Upper lobe of left lung (tissue), 6 donors: ENCODE measurements around the gene TKFC. TPM values are rescaled to one million over a fixed set of nuclear protein-coding genes. Genes with fewer than 3 reads are reported as not detected.
"Not testable (repeated sequence)": the region's sequence is repeated elsewhere in the genome, so short reads cannot be mapped to it uniquely, and the experiment has no call there.

Source experiments
- ATAC-seq, 2 donors: fragments of 200-7000 bp; cut with Tn5 transposase; one replicate each; pipeline ENCODE4 v1.9.1; 2022; ENCODE audit warnings: mild to moderate bottlenecking in 2 of 2, moderate library complexity in 2 of 2; ENCODE audit not compliant: low FRiP score in 2 of 2
- DNase-seq, 2 donors: peaks; one replicate each; pipeline ENCODE4 v3.0.0-alpha.2; 2019 to 2020
- H3K27ac ChIP-seq, 4 donors: fragments of 200-600 bp; sonication (generic); one replicate each; pipeline ENCODE4 v1.5.1; 2016 to 2019
- H3K27me3 ChIP-seq, 4 donors: fragments of 200-600 bp; sonication (generic); one replicate each; pipeline ENCODE4 v1.5.1; 2017 to 2019
- H3K36me3 ChIP-seq, 4 donors: fragments of 200-600 bp; sonication (generic); one replicate each; pipeline ENCODE4 v1.5.1; 2016 to 2019
- H3K4me1 ChIP-seq, 4 donors: fragments of 200-600 bp; sonication (generic); one replicate each; pipeline ENCODE4 v1.5.1; 2018 to 2019
- H3K4me3 ChIP-seq, 4 donors: fragments of 200-600 bp; sonication (generic); one replicate each; pipeline ENCODE4 v1.5.1; 2017 to 2019; ENCODE audit warnings: mild to moderate bottlenecking in 2 of 4, moderate library complexity in 1 of 4
- H3K9me3 ChIP-seq, 4 donors: fragments of 200-600 bp; sonication (generic); one replicate each; pipeline ENCODE4 v1.5.1; 2018 to 2019
- EP300 ChIP-seq, 4 donors: sonication (generic); formaldehyde crosslinking; IDR thresholded peaks; one replicate each; pipeline ENCODE4 v1.5.1; 2017; ENCODE audit warnings: antibody characterized with exemption in 4 of 4, control low read depth in 2 of 4
- POLR2A ChIP-seq, 4 donors: fragments of 450-650 bp; IDR thresholded peaks; one replicate each; pipeline ENCODE4 v1.5.1; 2016 to 2017; ENCODE audit warnings: antibody characterized with exemption in 4 of 4, mild to moderate bottlenecking in 2 of 4
- POLR2AphosphoS5 ChIP-seq, 2 donors: sonication (generic); formaldehyde crosslinking; IDR thresholded peaks; one replicate each; pipeline ENCODE4 v1.5.1; 2017; ENCODE audit warnings: antibody characterized with exemption in 2 of 2
- WGBS, 2 donors: methylation state at CpG; one replicate each; pipeline ENCODE4 v1.1.5; 2017 to 2018; 5-methylcytosine and 5-hydroxymethylcytosine counted together
- total RNA-seq, 6 donors: library from RNA; depleted of rRNA in 4 of 6; stranded (reverse); fragments of >200 nt in 4 of 6; gene quantifications; one replicate each; pipeline versions ENCODE4 v1.1.0 to v1.2.1, GENCODE V29; 2016 to 2021
- TF ChIP-seq, protein P1 (sequence below), 6 experiments: fragments of 450-650 bp in 4 of 6; fragments of 200-600 bp in 2 of 6; sonication (generic) in 2 of 6; IDR thresholded peaks; one replicate each; pipeline ENCODE4 v1.5.1; 2016 to 2019; ENCODE audit warnings: antibody characterized with exemption in 6 of 6
- donor health status: DM: no; HTN: no; CAD: no; lungs with moderate emphysema.
- donor health status: DM: no; HTN: yes; CAD: no; lungs with severe emphysema.

The TKFC gene
- total RNA-seq, 6 donors from 2014 or later: 26.4 to 75.4 (median 36.1) TPM

GRCh38 chr11:61372659-61373420 is 39.8 kb downstream of the TKFC start:
- H3K4me3 ChIP-seq: no peak overlapping the region
- peaks cover 9 to 33% (median 23%) of the 10 kb centered on the region in 4 donors for H3K36me3 ChIP-seq
- no peak overlapping the region for H3K27ac ChIP-seq
- WGBS, 2 donors: 86 to 94% methylated on average over 8 of the region's 8 CpGs
- no peaks in the 10 kb centered on the region for H3K4me1 ChIP-seq
- DNase-seq: no peak
- H3K9me3 ChIP-seq: no peaks in the 10 kb centered on the region
- TF ChIP-seq POLR2AphosphoS5 (IDR thresholded peaks at IDR 0.05) (no peak), POLR2A (IDR thresholded peaks at IDR 0.05) (no peak)
- TF ChIP-seq, protein P1, sequence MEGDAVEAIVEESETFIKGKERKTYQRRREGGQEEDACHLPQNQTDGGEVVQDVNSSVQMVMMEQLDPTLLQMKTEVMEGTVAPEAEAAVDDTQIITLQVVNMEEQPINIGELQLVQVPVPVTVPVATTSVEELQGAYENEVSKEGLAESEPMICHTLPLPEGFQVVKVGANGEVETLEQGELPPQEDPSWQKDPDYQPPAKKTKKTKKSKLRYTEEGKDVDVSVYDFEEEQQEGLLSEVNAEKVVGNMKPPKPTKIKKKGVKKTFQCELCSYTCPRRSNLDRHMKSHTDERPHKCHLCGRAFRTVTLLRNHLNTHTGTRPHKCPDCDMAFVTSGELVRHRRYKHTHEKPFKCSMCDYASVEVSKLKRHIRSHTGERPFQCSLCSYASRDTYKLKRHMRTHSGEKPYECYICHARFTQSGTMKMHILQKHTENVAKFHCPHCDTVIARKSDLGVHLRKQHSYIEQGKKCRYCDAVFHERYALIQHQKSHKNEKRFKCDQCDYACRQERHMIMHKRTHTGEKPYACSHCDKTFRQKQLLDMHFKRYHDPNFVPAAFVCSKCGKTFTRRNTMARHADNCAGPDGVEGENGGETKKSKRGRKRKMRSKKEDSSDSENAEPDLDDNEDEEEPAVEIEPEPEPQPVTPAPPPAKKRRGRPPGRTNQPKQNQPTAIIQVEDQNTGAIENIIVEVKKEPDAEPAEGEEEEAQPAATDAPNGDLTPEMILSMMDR (IDR thresholded peaks at IDR 0.05): no peak
- no peaks in the 10 kb centered on the region for H3K27me3 ChIP-seq
- ATAC-seq: no peak

DNA sequence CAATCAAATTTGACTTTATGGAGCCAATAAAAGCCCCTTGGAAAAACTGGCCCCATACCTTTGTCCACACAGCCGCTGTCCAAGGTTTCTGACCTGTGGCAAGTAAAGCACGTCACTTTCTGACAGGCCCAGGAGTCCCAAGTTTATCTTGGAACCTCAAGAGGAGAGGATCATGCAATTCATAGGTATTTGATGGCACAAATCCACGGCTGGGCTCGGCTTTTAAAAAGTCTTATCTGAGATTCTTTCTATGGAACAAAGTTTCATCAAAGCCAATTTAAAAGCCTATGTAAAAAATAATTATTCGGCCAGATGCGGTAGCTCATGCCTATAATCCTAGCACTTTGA is 42.7 kb downstream of the TKFC start:
- H3K36me3 ChIP-seq: peaks cover 0 to 10% (median 3%) of the 10 kb centered on the region in 4 donors
- 88 to 93% methylated on average over 6 of the region's 6 CpGs for WGBS, 2 donors
- DNase-seq (no peak), ATAC-seq (no peak)
- peaks cover 0 to 5% (median 2%) of the 10 kb centered on the region in 4 donors for H3K4me1 ChIP-seq
- TF ChIP-seq EP300 (IDR thresholded peaks at IDR 0.05) (no peak), POLR2A (IDR thresholded peaks at IDR 0.05) (no peak), POLR2AphosphoS5 (IDR thresholded peaks at IDR 0.05) (no peak)
- TF ChIP-seq, protein P1 (IDR thresholded peaks at IDR 0.05): no peak
- no peak overlapping the region for H3K4me3 ChIP-seq
- no peak overlapping the region for H3K27ac ChIP-seq
- no peaks in the 10 kb centered on the region for H3K27me3 ChIP-seq
- no peaks in the 10 kb centered on the region for H3K9me3 ChIP-seq

DNA sequence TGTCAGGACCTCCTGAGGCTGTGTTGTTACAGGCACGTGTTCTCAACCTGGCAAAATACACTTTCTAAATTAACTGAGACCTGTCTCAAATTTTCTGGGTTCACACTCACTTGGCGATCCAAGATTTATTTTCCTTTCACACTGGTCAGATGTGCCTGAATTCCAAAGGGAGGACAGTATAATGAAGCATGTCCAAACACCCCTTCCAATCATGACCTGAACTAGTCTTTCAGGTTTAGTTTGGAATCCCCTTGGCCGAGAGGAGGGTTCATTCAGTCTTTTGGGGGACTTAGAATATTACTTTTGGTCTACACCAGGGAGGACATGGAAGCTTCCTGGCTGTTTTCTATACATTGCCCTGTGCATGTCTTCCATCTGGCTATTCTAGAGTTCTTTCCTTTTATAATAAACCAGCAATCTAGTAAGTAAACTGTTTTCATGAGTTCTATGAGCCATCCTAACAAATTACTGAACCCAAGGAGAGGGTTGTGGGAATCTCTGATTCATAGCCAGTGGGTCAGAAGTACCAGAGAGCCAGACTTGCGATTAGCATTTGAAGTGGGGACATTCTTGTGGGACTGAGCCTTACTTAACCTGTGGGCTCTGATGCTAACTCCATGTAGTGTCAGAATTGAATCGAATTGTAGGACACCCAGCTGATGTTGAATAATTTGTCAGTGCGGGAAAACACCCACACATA is 44.6 kb downstream of the TKFC start:
- WGBS, 2 donors: 92 to 93% methylated on average over 6 of the region's 6 CpGs
- Histone ChIP-seq H3K36me3 (peaks cover 0 to 10% (median 3%) of the 10 kb centered on the region in 4 donors), H3K9me3 (no peaks in the 10 kb centered on the region), H3K4me1 (peaks cover 0 to 5% (median 2%) of the 10 kb centered on the region in 4 donors), H3K4me3 (no peak overlapping the region), H3K27ac (no peak overlapping the region), H3K27me3 (no peaks in the 10 kb centered on the region)
- no peak for ATAC-seq
- DNase-seq: no peak
- TF ChIP-seq, protein P1 (IDR thresholded peaks at IDR 0.05): no peak
- TF ChIP-seq POLR2AphosphoS5 (IDR thresholded peaks at IDR 0.05) (no peak), POLR2A (IDR thresholded peaks at IDR 0.05) (no peak), EP300 (IDR thresholded peaks at IDR 0.05) (no peak)

DNA sequence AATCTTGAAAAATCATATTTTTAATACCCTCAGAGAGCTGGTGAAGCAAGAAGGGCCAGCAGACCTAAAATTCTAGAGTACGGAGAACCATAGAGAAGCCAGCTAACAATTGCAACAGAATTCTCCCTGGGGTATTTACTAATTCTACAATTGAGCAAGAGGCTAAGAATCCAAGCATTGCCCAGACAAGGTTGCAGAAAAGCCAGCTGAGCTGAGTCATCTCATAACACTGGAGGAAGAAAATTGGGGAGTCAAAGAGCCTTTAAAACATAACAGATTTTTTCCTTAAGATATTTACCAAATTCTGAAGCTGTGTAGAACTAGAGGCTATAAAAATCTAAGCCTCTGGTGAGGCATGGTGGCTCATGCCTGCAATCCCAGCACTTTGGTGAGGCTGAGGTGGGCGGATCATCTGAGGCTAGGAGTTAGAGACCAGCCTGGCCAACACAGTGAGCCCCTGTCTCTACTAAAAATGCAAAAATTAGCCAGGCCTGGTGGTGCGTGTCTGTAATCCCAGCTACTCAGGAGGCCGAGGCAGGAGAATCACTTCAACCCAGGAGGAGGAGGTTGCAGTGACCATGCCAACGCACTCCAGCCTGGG is 45.8 kb downstream of the TKFC start:
- no peaks in the 10 kb centered on the region for H3K27me3 ChIP-seq
- peaks cover 0 to 5% (median 2%) of the 10 kb centered on the region in 4 donors for H3K4me1 ChIP-seq
- no peak overlapping the region for H3K4me3 ChIP-seq
- ATAC-seq: peak; percentile 49 to 97
- H3K27ac ChIP-seq: peak overlapping the region; percentile 30 to 57 (median 48)
- no peak for TF ChIP-seq POLR2A (IDR thresholded peaks at IDR 0.05)
- peak in 1 of 2 donors; percentile 11 for TF ChIP-seq POLR2AphosphoS5 (IDR thresholded peaks at IDR 0.05)
- DNase-seq: no peak
- WGBS, 2 donors: 88% methylated on average over 4 to 5 of the region's 5 CpGs
- peaks cover 0 to 10% (median 3%) of the 10 kb centered on the region in 4 donors for H3K36me3 ChIP-seq
- H3K9me3 ChIP-seq: no peaks in the 10 kb centered on the region

DNA sequence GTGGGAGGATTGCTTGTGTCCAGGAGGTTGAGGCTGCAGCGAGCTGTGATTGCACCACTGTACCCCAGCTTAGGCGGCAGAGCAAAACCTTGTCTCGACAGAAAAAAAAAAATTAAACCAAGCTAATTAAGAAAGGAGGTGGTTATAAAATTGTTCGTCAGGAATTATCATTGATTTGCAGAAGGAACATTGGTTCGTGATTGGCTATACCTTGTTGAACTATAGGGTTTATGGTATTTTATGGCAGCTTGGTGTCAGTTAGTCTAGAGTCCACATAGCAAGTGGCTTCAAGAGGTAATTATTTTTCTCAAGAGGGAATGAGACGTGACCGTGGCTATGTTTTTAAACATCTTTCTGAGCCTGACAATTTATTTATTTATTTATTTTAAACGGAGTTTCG is 47.9 kb downstream of the TKFC start:
- TF ChIP-seq POLR2A (IDR thresholded peaks at IDR 0.05) (no peak), EP300 (IDR thresholded peaks at IDR 0.05) (no peak), POLR2AphosphoS5 (IDR thresholded peaks at IDR 0.05) (no peak)
- TF ChIP-seq, protein P1 (IDR thresholded peaks at IDR 0.05): no peak
- Histone ChIP-seq H3K27me3 (no peaks in the 10 kb centered on the region), H3K9me3 (no peaks in the 10 kb centered on the region), H3K4me3 (no peak overlapping the region), H3K4me1 (peaks cover 5 to 12% (median 8%) of the 10 kb centered on the region in 4 donors), H3K36me3 (peaks cover 0 to 6% (median 0%) of the 10 kb centered on the region in 4 donors), H3K27ac (no peak overlapping the region)
- no peak for DNase-seq
- ATAC-seq: no peak
- WGBS, 2 donors: 91 to 93% methylated on average over 9 of the region's 9 CpGs

GRCh38 chr11:61383859-61384258 is 50.8 kb downstream of the TKFC start:
- H3K9me3 ChIP-seq, H3K27me3 ChIP-seq, DNase-seq, ATAC-seq, H3K4me3 ChIP-seq, H3K27ac ChIP-seq, H3K36me3 ChIP-seq: not testable (repeated sequence)
- WGBS, 2 donors: 89 to 94% methylated on average over 5 of the region's 5 CpGs
- peaks cover 5 to 11% (median 8%) of the 10 kb centered on the region in 4 donors for H3K4me1 ChIP-seq
